Thymus (tissue), 11 donors: ENCODE measurements around the gene PKNOX2. TPM values are rescaled to one million over a fixed set of nuclear protein-coding genes. Genes with fewer than 3 reads are reported as not detected.

Experiments used
- DNase-seq, 9 donors: peaks; one replicate each; pipeline ENCODE4 v3.0.0-alpha.2; 2013; ENCODE audit warnings: low spot score in 9 of 9, low read depth in 6 of 9, missing footprints in 1 of 9
- H3K27ac ChIP-seq, 2 donors: one replicate each; pipeline ENCODE4 v1.5.1; 2013; ENCODE audit warnings: control low read depth in 1 of 2, low read depth in 1 of 2, low read length in 1 of 2, mild to moderate bottlenecking in 1 of 2, moderate library complexity in 1 of 2
- H3K27me3 ChIP-seq, 2 donors: one replicate each; pipeline ENCODE4 v1.5.1; 2013; ENCODE audit warnings: low read length in 1 of 2; ENCODE audit not compliant: control insufficient read depth in 2 of 2, insufficient read depth in 1 of 2
- H3K36me3 ChIP-seq, 2 donors: one replicate each; pipeline ENCODE4 v1.5.1; 2013; ENCODE audit warnings: low read length in 1 of 2, mild to moderate bottlenecking in 1 of 2, moderate library complexity in 1 of 2; ENCODE audit not compliant: control insufficient read depth in 2 of 2, insufficient read depth in 2 of 2
- H3K4me1 ChIP-seq, 2 donors: one replicate each; pipeline ENCODE4 v1.5.1; 2013; ENCODE audit warnings: low read length in 2 of 2; ENCODE audit not compliant: control insufficient read depth in 2 of 2, insufficient read depth in 2 of 2
- H3K4me3 ChIP-seq, 2 donors: one replicate each; pipeline ENCODE4 v1.5.1; 2013; ENCODE audit warnings: low read length in 2 of 2, control low read depth in 1 of 2, mild to moderate bottlenecking in 1 of 2
- H3K9me3 ChIP-seq, 2 donors: one replicate each; pipeline ENCODE4 v1.5.1; 2013; ENCODE audit warnings: low read length in 1 of 2, mild to moderate bottlenecking in 1 of 2; ENCODE audit not compliant: control insufficient read depth in 2 of 2, insufficient read depth in 1 of 2
- WGBS: extraction: QIAGEN DNeasy Blood & Tissue Kit; methylation state at CpG from one replicate; pipeline ENCODE4 v1.1.7; 2013; 5-methylcytosine and 5-hydroxymethylcytosine counted together
- polyA plus RNA-seq: library from polyadenylated mRNA; stranded (reverse); fragments of 200-250 nt; gene quantifications from one replicate; pipeline ENCODE4 v1.2.3, GENCODE V29; 2013
- total RNA-seq: library from RNA; stranded (reverse); fragments of 120-200 nt; gene quantifications from one replicate; pipeline ENCODE4 v1.2.4, GENCODE V29; 2013
- donor health status: healthy.

Gene PKNOX2
- total and polyA plus RNA-seq, 2 donors = 1.3 to 2.2 TPM

DNA sequence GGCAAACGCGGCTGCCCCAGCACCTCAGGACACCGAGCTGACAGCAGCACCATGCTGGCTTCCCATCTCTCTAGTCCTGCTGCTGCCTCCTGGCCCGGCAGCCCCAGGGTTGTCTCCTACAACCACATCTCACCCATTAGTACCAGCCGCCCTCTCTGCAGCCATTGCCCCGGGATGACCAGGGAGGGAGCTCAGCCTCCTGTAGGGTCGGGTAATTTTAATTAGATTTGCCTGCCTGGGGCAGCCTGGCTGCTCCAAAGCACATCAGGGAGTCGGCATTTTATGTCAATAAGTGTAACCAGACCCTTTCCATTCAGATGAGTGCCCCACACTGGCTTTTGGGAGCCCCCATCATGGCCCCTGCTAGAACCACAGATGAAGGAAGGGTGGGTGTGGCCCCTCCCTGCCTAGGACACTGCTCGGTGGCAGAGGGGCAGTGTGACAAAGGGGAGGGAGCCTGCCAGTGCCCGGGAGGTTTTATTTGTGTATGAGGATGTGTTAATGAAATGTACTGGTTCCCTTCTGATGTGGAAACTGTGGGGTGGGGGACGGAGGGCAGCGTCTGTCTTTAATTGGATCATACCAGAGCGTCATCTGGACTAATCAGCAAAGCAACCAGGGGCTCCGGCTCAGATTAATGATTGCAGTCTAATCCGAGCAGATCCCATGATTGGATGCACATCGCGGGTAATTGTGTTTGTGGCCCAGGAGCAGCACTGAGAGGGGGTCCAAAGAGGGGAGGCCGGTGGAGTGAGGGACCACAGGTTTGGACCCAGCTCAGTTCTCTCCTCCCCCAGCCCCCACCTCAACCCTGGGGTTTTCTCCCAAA, 206.2 kb downstream of the PKNOX2 start:
- H3K9me3 ChIP-seq = no peaks in the 10 kb centered on the region
- WGBS = 50% methylated on average over 18 of the region's 18 CpGs
- no peaks in the 10 kb centered on the region for H3K36me3 ChIP-seq
- H3K27ac ChIP-seq = no peak overlapping the region
- no peak for DNase-seq
- no peak overlapping the region for H3K4me3 ChIP-seq
- peaks cover 2 to 17% of the 10 kb centered on the region in 2 donors for H3K4me1 ChIP-seq
- H3K27me3 ChIP-seq = peaks cover 0 to 27% of the 10 kb centered on the region in 2 donors

DNA sequence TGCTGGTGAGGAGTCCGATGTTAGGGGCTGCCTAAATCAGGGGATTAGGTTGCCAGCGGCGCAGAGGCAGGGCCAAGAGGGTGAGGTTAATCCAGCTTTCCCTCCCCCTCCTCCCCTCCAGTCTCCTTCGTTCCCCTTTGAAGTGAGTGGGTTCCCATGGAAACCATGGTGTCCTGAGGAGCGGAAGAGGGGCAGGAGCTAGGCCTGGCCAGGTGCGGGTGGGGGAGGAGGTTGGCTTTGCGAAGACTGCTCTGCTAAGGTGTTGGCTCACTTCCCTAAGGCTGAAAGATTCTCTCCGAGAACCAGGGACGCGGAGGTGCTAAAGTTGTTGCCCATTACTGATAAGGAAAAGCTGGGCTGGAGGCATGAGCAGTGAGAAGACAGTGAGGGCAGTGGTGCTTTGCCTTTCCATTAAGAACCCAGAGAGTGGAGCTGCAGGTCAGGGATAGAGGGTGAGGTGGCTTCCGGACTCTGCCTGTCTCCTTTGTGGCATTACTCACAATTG, 206.9 kb downstream of the PKNOX2 start:
- WGBS = 22% methylated on average over 11 of the region's 11 CpGs
- H3K4me3 ChIP-seq = no peak overlapping the region
- no peak overlapping the region for H3K27ac ChIP-seq
- no peaks in the 10 kb centered on the region for H3K36me3 ChIP-seq
- H3K4me1 ChIP-seq = peaks cover 2 to 17% of the 10 kb centered on the region in 2 donors
- no peaks in the 10 kb centered on the region for H3K9me3 ChIP-seq
- DNase-seq = peak in 3 of 9 donors; percentile 15 to 42 (median 18)
- H3K27me3 ChIP-seq = peaks cover 0 to 31% of the 10 kb centered on the region in 2 donors

DNA sequence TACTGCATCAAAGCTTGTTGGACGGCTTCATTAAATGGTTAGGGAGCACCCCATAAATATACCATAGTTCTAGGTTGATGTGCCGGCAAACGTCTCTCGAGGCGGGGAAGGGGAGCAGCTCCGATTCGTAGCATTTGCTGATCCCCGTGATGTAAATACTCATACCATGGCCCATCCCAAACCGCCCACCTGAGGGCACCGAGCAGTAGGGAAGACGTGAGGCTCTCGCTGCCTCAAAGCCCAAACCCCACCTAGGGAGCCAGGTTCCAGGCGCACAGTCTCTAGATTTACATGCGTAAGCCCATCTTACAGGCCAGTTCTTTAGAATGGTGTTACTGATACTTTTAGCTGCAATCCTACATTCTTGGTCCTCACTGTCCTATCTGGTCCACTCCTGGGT, 207.5 kb downstream of the PKNOX2 start:
- 75% methylated on average over 14 of the region's 14 CpGs for WGBS
- peaks cover 2 to 17% of the 10 kb centered on the region in 2 donors for H3K4me1 ChIP-seq
- no peaks in the 10 kb centered on the region for H3K9me3 ChIP-seq
- no peak for DNase-seq
- H3K36me3 ChIP-seq = no peaks in the 10 kb centered on the region
- H3K4me3 ChIP-seq = no peak overlapping the region
- H3K27me3 ChIP-seq = peaks cover 0 to 31% of the 10 kb centered on the region in 2 donors
- H3K27ac ChIP-seq = no peak overlapping the region

DNA sequence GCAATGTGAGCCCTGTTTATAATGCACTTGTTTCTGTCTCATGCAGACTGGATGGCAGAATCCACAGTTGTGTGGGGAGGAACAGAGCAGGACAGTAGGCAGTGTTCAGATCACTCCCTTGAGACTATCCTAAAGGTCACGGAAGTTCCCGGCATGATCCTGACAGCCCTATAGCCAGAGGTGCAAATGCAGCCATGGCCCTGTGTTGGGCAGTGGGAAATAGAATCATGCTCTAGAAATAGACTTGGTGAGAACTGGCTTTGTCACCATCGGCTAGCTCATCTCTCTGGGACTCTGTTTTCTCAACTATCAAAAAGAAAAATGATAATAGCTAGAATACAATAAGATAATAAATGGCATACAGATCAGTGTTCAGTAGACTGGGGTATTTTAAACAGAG, 208.4 kb downstream of the PKNOX2 start:
- peaks cover 0 to 33% of the 10 kb centered on the region in 2 donors for H3K27me3 ChIP-seq
- DNase-seq = no peak
- 95% methylated on average over 3 of the region's 3 CpGs for WGBS
- H3K4me3 ChIP-seq = no peak overlapping the region
- H3K4me1 ChIP-seq = peaks cover 2 to 17% of the 10 kb centered on the region in 2 donors
- H3K36me3 ChIP-seq = no peaks in the 10 kb centered on the region
- H3K9me3 ChIP-seq = no peaks in the 10 kb centered on the region
- no peak overlapping the region for H3K27ac ChIP-seq

DNA sequence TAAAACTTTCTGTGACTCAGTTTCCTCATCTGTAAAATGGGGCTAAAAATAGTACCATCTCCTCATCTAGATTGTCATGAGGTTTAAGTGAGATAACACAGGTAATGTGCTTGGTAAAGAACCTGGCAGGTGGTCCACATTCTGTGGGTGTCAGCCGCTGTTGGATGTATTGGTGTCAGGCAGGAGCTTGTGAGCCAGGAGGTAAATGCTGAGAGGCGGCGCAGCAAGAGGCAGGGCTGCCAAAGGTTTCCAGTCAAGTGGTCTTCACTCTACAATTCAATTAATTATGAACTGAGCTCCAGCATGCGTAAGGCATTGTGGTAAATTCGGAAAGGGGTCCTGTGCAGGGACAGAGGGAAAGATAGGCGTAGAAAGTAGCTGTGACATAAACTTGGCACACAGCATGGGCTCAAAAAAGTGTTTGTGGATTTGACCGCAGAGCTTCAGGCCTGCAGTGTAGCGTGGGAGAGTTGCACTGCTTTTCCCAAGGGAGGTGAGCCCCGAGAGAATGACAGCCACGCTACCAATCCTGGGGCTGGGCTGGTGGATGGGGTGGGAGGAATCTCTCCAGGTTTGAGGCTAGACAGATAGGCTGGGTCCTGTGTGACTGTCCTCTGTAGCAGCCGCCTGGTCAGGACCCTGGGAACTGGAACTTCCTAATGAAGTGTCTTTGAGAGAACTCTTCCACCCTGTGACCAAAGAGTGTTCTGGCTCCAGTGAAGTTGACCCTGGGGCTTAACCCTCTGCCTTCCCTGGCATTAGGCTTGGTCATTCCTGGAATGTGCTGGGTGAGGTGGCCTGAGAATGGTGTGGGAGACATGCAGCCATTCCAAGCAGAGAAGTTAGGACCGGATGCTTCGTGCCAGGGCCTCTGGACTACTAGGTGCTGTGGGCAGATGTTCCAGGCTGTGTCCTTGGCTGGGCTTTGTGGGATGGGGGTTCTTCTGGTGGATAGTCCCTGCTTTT, 209.2 kb downstream of the PKNOX2 start:
- H3K4me1 ChIP-seq = peaks cover 2 to 17% of the 10 kb centered on the region in 2 donors
- no peak for DNase-seq
- no peaks in the 10 kb centered on the region for H3K9me3 ChIP-seq
- WGBS = 85% methylated on average over 13 of the region's 13 CpGs
- no peak overlapping the region for H3K27ac ChIP-seq
- no peaks in the 10 kb centered on the region for H3K36me3 ChIP-seq
- no peak overlapping the region for H3K4me3 ChIP-seq
- peaks cover 0 to 33% of the 10 kb centered on the region in 2 donors for H3K27me3 ChIP-seq

DNA sequence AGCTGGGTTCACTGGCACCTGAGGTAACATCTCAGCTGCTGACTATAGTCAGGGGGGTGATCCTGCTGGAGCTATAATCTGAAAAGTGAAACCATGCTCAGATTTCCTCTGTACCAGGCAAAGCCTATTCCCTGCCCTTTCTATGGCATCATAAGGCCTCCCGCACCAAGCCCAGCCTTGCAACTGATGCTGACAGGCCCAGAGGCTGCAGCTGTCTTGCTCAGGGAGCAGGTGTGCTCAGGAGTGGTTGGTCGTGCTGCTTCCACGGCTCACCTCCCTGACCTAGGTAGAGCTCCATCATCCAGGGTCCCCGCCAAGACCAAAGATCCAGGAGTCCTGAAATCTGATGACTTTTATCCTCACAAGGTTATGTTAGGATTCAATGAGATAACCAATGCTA, 209.8 kb downstream of the PKNOX2 start:
- Histone ChIP-seq H3K4me1 (peaks cover 2 to 17% of the 10 kb centered on the region in 2 donors), H3K9me3 (no peaks in the 10 kb centered on the region), H3K4me3 (no peak overlapping the region), H3K27ac (no peak overlapping the region), H3K36me3 (no peaks in the 10 kb centered on the region), H3K27me3 (peaks cover 0 to 33% of the 10 kb centered on the region in 2 donors)
- no peak for DNase-seq
- WGBS = 92% methylated on average over 4 of the region's 4 CpGs

DNA sequence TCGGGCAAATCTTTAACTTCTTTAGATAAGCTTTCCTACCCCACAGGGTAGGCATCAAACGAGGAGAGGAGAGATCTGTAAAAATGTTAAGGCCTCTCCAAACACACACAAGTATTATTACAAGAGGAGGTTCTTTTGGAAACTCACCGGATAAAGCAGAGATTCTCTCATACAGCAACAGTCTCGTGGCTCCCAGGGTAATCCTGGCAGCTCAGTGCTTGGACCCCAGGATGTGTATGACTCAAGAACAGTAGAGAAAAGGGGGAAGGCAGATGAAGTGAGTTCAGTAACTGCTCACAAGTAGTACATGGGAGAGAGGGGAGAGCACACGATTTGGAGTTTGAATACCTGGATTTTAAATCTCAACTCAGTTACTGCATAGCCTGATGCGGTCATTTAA, 210.6 kb downstream of the PKNOX2 start:
- 88% methylated on average over 6 of the region's 6 CpGs for WGBS
- H3K36me3 ChIP-seq = no peaks in the 10 kb centered on the region
- H3K4me1 ChIP-seq = peaks cover 2 to 17% of the 10 kb centered on the region in 2 donors
- H3K27ac ChIP-seq = no peak overlapping the region
- H3K27me3 ChIP-seq = peaks cover 0 to 31% of the 10 kb centered on the region in 2 donors
- no peaks in the 10 kb centered on the region for H3K9me3 ChIP-seq
- no peak for DNase-seq
- H3K4me3 ChIP-seq = no peak overlapping the region

DNA sequence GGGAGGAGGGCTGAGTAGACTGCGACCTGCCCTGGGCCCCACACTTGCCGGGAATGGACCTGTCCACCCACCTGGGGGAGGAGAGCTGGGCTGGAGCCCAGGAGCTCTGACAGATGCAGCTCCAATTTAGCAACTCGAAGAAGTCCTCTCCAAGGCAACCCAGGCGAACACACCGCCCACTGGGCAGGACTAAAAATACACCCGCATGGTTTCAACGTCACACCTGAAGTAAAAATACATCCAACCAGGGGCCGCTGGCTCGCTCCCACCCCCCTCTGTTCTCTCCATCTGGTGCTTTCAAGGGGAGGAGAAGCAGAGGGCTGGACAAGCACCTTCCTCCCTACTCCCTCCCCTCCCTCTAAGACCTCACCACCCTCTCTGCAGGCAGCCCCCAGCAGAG, 211.6 kb downstream of the PKNOX2 start:
- peak in 2 of 9 donors; percentile 2 to 22 for DNase-seq
- no peaks in the 10 kb centered on the region for H3K9me3 ChIP-seq
- WGBS = 49% methylated on average over 9 of the region's 9 CpGs
- H3K27ac ChIP-seq = no peak overlapping the region
- H3K4me3 ChIP-seq = no peak overlapping the region
- peaks cover 2 to 15% of the 10 kb centered on the region in 2 donors for H3K4me1 ChIP-seq
- no peaks in the 10 kb centered on the region for H3K36me3 ChIP-seq
- H3K27me3 ChIP-seq = peaks cover 0 to 25% of the 10 kb centered on the region in 2 donors
